IMR-90 (cell line): ENCODE results near the gene TFPI. TPM values are rescaled to one million over a fixed set of nuclear protein-coding genes. Genes with fewer than 3 reads are reported as not detected.

Experiments used
- ATAC-seq: fragments of 200-7000 bp; cut with Tn5 transposase; 2 replicates; pipeline ENCODE4 v1.9.1; 2020; ENCODE audit warnings: low read depth, mild to moderate bottlenecking, moderate library complexity
- BruUV-seq: library from RNA; stranded (reverse); fragments of 400-500 nt; replicated peaks from 2 replicates; lab custom pipeline; 2021; lab: Mats Ljungman, UMichigan
- CTCF ChIA-PET: fragments of 300-600 bp; formaldehyde crosslinking; extraction: SDS; loops from one replicate; lab custom pipeline; 2021; ENCODE audit warnings: antibody characterized with exemption; lab: Yijun Ruan, JAX
- POLR2A ChIA-PET: fragments of 300-600 bp; sonication (Branson Sonifier 250); formaldehyde crosslinking; loops from one replicate; lab custom pipeline; 2022; ENCODE audit warnings: antibody characterized with exemption; ENCODE audit not compliant: unreplicated experiment; lab: Charles Lee
- DNase-seq: peaks from one replicate; pipeline ENCODE4 v3.0.0; 2013
- H2AFZ ChIP-seq: replicated peaks from 2 replicates; pipeline ENCODE3; 2013; ENCODE audit warnings: low read length, mild to moderate bottlenecking; ENCODE audit not compliant: poor library complexity
- H2AK5ac ChIP-seq: 2 replicates; pipeline ENCODE4 v1.6.1; 2013; ENCODE audit warnings: low read depth, low read length, inconsistent platforms
- H2AK9ac ChIP-seq: replicated peaks from 2 replicates; pipeline ENCODE3; 2013; ENCODE audit warnings: mild to moderate bottlenecking, low read depth, low read length, moderate library complexity; ENCODE audit not compliant: poor library complexity
- H2BK120ac ChIP-seq: 2 replicates; pipeline ENCODE4 v1.6.1; 2013; ENCODE audit warnings: low read depth, low read length, inconsistent platforms
- H2BK15ac ChIP-seq: 3 replicates; pipeline ENCODE4 v1.6.1; 2013; ENCODE audit warnings: low read depth, low read length, inconsistent platforms
- H2BK20ac ChIP-seq: 2 replicates; pipeline ENCODE4 v1.6.1; 2013; ENCODE audit warnings: low read depth, mild to moderate bottlenecking, inconsistent platforms, low read length, moderate library complexity
- H2BK5ac ChIP-seq: 2 replicates; pipeline ENCODE4 v1.6.1; 2013; ENCODE audit warnings: mild to moderate bottlenecking, low read depth, low read length, inconsistent platforms; ENCODE audit not compliant: poor library complexity, severe bottlenecking
- H3K14ac ChIP-seq: replicated peaks from 2 replicates; pipeline ENCODE4 v1.6.1; 2013; ENCODE audit warnings: low read depth, low read length, inconsistent platforms
- H3K18ac ChIP-seq: 2 replicates; pipeline ENCODE4 v1.6.1; 2013; ENCODE audit warnings: low read depth, low read length, control low read depth
- H3K23ac ChIP-seq: 2 replicates; pipeline ENCODE4 v1.6.1; 2013; ENCODE audit warnings: low read depth, low read length, inconsistent platforms
- H3K27ac ChIP-seq: 2 replicates; pipeline ENCODE4 v1.5.1; 2013; ENCODE audit warnings: mild to moderate bottlenecking, control low read depth, low read length; ENCODE audit not compliant: insufficient read depth
- H3K27me3 ChIP-seq: 2 replicates; pipeline ENCODE4 v1.6.1; 2013; ENCODE audit warnings: low read length; ENCODE audit not compliant: control insufficient read depth, insufficient read depth
- H3K36me3 ChIP-seq: 2 replicates; pipeline ENCODE4 v1.6.1; 2013; ENCODE audit warnings: low read length, mixed read lengths; ENCODE audit not compliant: control insufficient read depth, insufficient read depth
- H3K4ac ChIP-seq: 2 replicates; pipeline ENCODE4 v1.6.1; 2013; ENCODE audit warnings: low read depth, low read length, inconsistent platforms
- H3K4me1 ChIP-seq: 2 replicates; pipeline ENCODE4 v1.6.1; 2013; ENCODE audit warnings: low read length, mixed read lengths; ENCODE audit not compliant: control insufficient read depth, insufficient read depth
- H3K4me2 ChIP-seq: 2 replicates; pipeline ENCODE4 v1.6.1; 2013; ENCODE audit warnings: low read depth, mild to moderate bottlenecking, control low read depth, low read length, moderate library complexity
- H3K4me3 ChIP-seq: 2 replicates; pipeline ENCODE4 v1.5.1; 2013; ENCODE audit warnings: low read depth, mild to moderate bottlenecking, control low read depth, low read length, moderate library complexity; ENCODE audit not compliant: insufficient read depth
- H3K56ac ChIP-seq: 2 replicates; pipeline ENCODE4 v1.6.1; 2013; ENCODE audit warnings: low read length, inconsistent platforms; ENCODE audit not compliant: insufficient read depth; ENCODE audit errors: extremely low read depth
- H3K79me1 ChIP-seq, 2 experiments: 2 replicates each; pipeline ENCODE4 v1.6.1; 2013; ENCODE audit warnings: low read length in 2 of 2, inconsistent platforms in 1 of 2, low read depth in 1 of 2
- H3K9ac ChIP-seq: 2 replicates; pipeline ENCODE4 v1.6.1; 2013; ENCODE audit warnings: low read depth, low read length, control low read depth
- H3K9me1 ChIP-seq: 2 replicates; pipeline ENCODE4 v1.6.1; 2013; ENCODE audit warnings: low read length, inconsistent platforms; ENCODE audit not compliant: insufficient read depth
- H3K9me3 ChIP-seq: 2 replicates; pipeline ENCODE4 v1.6.1; 2013; ENCODE audit warnings: low read length; ENCODE audit not compliant: control insufficient read depth, insufficient read depth
- H4K20me1 ChIP-seq: 2 replicates; pipeline ENCODE4 v1.6.1; 2013; ENCODE audit warnings: low read length, inconsistent platforms; ENCODE audit not compliant: insufficient read depth
- H4K5ac ChIP-seq: 2 replicates; pipeline ENCODE4 v1.6.1; 2013; ENCODE audit warnings: mild to moderate bottlenecking, low read depth, low read length, control low read depth
- H4K8ac ChIP-seq, 2 experiments: 2 replicates each; pipeline ENCODE4 v1.6.1; 2013; ENCODE audit warnings: low read depth in 2 of 2, low read length in 2 of 2, control low read depth in 1 of 2, inconsistent platforms in 1 of 2
- H4K91ac ChIP-seq: 2 replicates; pipeline ENCODE4 v1.6.1; 2013; ENCODE audit warnings: low read depth, low read length, inconsistent platforms; ENCODE audit not compliant: insufficient read depth
- BHLHE40 ChIP-seq: fragments of 150-350 bp; IDR thresholded peaks from 2 replicates; pipeline ENCODE4 v1.6.1; 2016; ENCODE audit warnings: mild to moderate bottlenecking, low read depth, low read length
- CEBPB ChIP-seq: IDR thresholded peaks from 2 replicates; pipeline ENCODE4 v1.6.1; 2012; ENCODE audit warnings: low read depth, low read length, improper control_type of control experiment
- CHD1 ChIP-seq: IDR thresholded peaks from 2 replicates; pipeline ENCODE4 v1.6.1; 2012; ENCODE audit warnings: low read depth, low read length, improper control_type of control experiment
- CTCF ChIP-seq: conservative IDR thresholded peaks from 2 replicates; pipeline ENCODE4 v1.5.1; 2012; ENCODE audit warnings: mild to moderate bottlenecking, low read depth, low read length, improper control_type of control experiment
- ELK1 ChIP-seq: fragments of 150-350 bp; IDR thresholded peaks from 2 replicates; pipeline ENCODE4 v1.6.1; 2016; ENCODE audit warnings: low read depth, mild to moderate bottlenecking, low read length, moderate library complexity, borderline replicate concordance
- FOS ChIP-seq: fragments of 150-350 bp; IDR thresholded peaks from 2 replicates; pipeline ENCODE4 v1.6.1; 2016; ENCODE audit warnings: low read depth, low read length
- MAFK ChIP-seq: IDR thresholded peaks from 2 replicates; pipeline ENCODE4 v1.6.1; 2012; ENCODE audit warnings: low read depth, low read length, improper control_type of control experiment
- MAZ ChIP-seq: IDR thresholded peaks from 2 replicates; pipeline ENCODE4 v1.6.1; 2012; ENCODE audit warnings: low read depth, mild to moderate bottlenecking, low read length, improper control_type of control experiment, moderate library complexity, borderline replicate concordance
- MXI1 ChIP-seq: IDR thresholded peaks from 2 replicates; pipeline ENCODE4 v1.6.1; 2012; ENCODE audit warnings: low read depth, mild to moderate bottlenecking, low read length, moderate library complexity, borderline replicate concordance
- NFE2L2 ChIP-seq: fragments of 150-350 bp; IDR thresholded peaks from 2 replicates; pipeline ENCODE4 v1.6.1; 2016; ENCODE audit warnings: low read depth, mild to moderate bottlenecking, low read length
- POLR2A ChIP-seq: IDR thresholded peaks from 2 replicates; pipeline ENCODE4 v1.6.1; 2012; ENCODE audit warnings: mild to moderate bottlenecking, low read depth, low read length
- RAD21 ChIP-seq: IDR thresholded peaks from 2 replicates; pipeline ENCODE4 v1.6.1; 2012; ENCODE audit warnings: low read length, improper control_type of control experiment
- RCOR1 ChIP-seq: IDR thresholded peaks from 2 replicates; pipeline ENCODE4 v1.6.1; 2012; ENCODE audit warnings: mild to moderate bottlenecking, low read length, improper control_type of control experiment; ENCODE audit not compliant: insufficient replicate concordance
- SMC3 ChIP-seq: fragments of 150-350 bp; IDR thresholded peaks from 2 replicates; pipeline ENCODE4 v1.6.1; 2016; ENCODE audit warnings: low read depth, mild to moderate bottlenecking, antibody characterized with exemption, low read length, moderate library complexity
- USF2 ChIP-seq: fragments of 150-350 bp; IDR thresholded peaks from 2 replicates; pipeline ENCODE4 v1.6.1; 2017; ENCODE audit warnings: mild to moderate bottlenecking, antibody characterized with exemption, low read length, low read depth
- WGBS, 2 experiments: methylation state at CpG; one replicate each; pipeline versions ENCODE4 v1.1.5 to v1.1.7; 2013; ENCODE audit warnings: missing lambda C conversion rate in 2 of 2; ENCODE audit not compliant: insufficient read length in 1 of 2; ENCODE audit errors: extremely low coverage in 2 of 2; 5-methylcytosine and 5-hydroxymethylcytosine counted together
- dilution Hi-C: fragments of 300-500 bp; cut with HindIII; formaldehyde crosslinking; loops from one replicate; pipeline ENCODE4 v1.14.3; 2018; ENCODE audit warnings: low sequenced_read_pairs; ENCODE audit not compliant: unreplicated experiment
- in situ Hi-C: fragments of 300-500 bp; cut with MboI; formaldehyde crosslinking; loops from 3 replicates; pipeline ENCODE4 v1.14.3; 2019; ENCODE audit warnings: low sequenced_read_pairs, inconsistent platforms, mixed read lengths
- intact Hi-C: fragments of 100-400 bp; cut with micrococcal nuclease; formaldehyde crosslinking; loops from 2 replicates; pipeline ENCODE4 v1.10.0; 2022
- polyA plus RNA-seq, 3 experiments: library from polyadenylated mRNA; depleted of rRNA; stranded (reverse); fragments of >200 nt; gene quantifications; 2 replicates each; pipeline ENCODE4 v1.2.3, GENCODE V29; 2012; ENCODE audit warnings: low replicate concordance in 1 of 3
- total RNA-seq: library from RNA; depleted of rRNA; stranded (reverse); fragments of >200 nt; gene quantifications from 2 replicates; pipeline ENCODE4 v1.2.3, GENCODE V29; 2012

TFPI gene
- total and polyA plus RNA-seq, 2 of the 4 experiments (the other 2 are of a cell fraction): 33.9 to 83.0 TPM

- in situ Hi-C loops: loop anchor here (25.0 kb wide), 1 partner anchor 298 kb away; no protein-coding TSS in a partner anchor
These were observed 118.5 kb downstream of the TFPI start for GRCh38 chr2:187435756-187436155.

More at GRCh38 chr2:187435756-187436155, 118.5 kb downstream of the TFPI start:
- Histone ChIP-seq H4K5ac (no peak overlapping the region), H3K27ac (no peak overlapping the region), H3K27me3 (no peaks in the 10 kb centered on the region), H2BK5ac (no peak overlapping the region), H3K4ac (no peak overlapping the region), H2BK120ac (no peak overlapping the region), H3K9me1 (0 out of 2 replicates have a peak, but pooled peaks cover 3% of the 10 kb centered on the region), H4K20me1 (no peaks in the 10 kb centered on the region), H3K4me3 (no peak overlapping the region), H3K9ac (no peak overlapping the region), H4K91ac (no peak overlapping the region), H2AK5ac (no peak overlapping the region), H2AK9ac (no peak overlapping the region), H3K23ac (no peak overlapping the region), H3K4me2 (no peak overlapping the region), H3K18ac (no peak overlapping the region), H3K9me3 (no peaks in the 10 kb centered on the region), H2AFZ (no peak overlapping the region), H3K79me1 (no peaks in the 10 kb centered on the region), H3K4me1 (peaks cover 2% of the 10 kb centered on the region), H2BK15ac (no peak overlapping the region), H4K8ac (no peak overlapping the region), H2BK20ac (no peak overlapping the region), H3K36me3 (no peaks in the 10 kb centered on the region), H3K14ac (no peak overlapping the region), H3K56ac (no peak overlapping the region)
- no CpG with 5 or more reads among the region's 4 CpGs for WGBS, 2 experiments
- TF ChIP-seq CEBPB (no peak), RAD21 (no peak), MAFK (no peak), BHLHE40 (no peak), CTCF (no peak), FOS (no peak), POLR2A (no peak), RCOR1 (no peak), MXI1 (no peak), SMC3 (no peak), ELK1 (no peak), CHD1 (no peak), MAZ (no peak), USF2 (no peak), NFE2L2 (no peak)
- no TSS peak for BruUV-seq
- ChIA-PET CTCF (interaction anchor here (1.5 kb wide), 1 partner anchor 562 kb away, joined by 3 read pairs; no protein-coding TSS in a partner anchor), POLR2A (no interaction called here)
- intact Hi-C loops: no loop called here
- dilution Hi-C loops: no loop called here
- DNase-seq (no peak), ATAC-seq (no peak)
